Smooth muscle cell of the brain vasculature (primary cell): ENCODE data around the gene ZNF804A.
"Not testable (repeated sequence)": the region's sequence is repeated elsewhere in the genome, so short reads cannot be mapped to it uniquely, and the experiment has no call there.

ENCODE experiments used
- DNase-seq: peaks from one replicate; pipeline ENCODE4 v3.0.0-alpha.2; 2012; ENCODE audit warnings: low read depth, low spot score

Gene ZNF804A

GRCh38 chr2:184815824-184816223 is 217.5 kb downstream of the ZNF804A start:
- DNase-seq: no peak

GRCh38 chr2:184824597-184824996 is 226.3 kb downstream of the ZNF804A start:
- DNase-seq: no peak

- no peak for DNase-seq
Observed at GRCh38 chr2:184830531-184830930, 232.2 kb downstream of the ZNF804A start.

- DNase-seq: no peak
Observed at GRCh38 chr2:184834699-184835397, 236.5 kb downstream of the ZNF804A start.

- DNase-seq: no peak
Observed at GRCh38 chr2:184835398-184835715, 237.0 kb downstream of the ZNF804A start.

GRCh38 chr2:184847331-184847730 is 249.0 kb downstream of the ZNF804A start:
- DNase-seq: no peak

- no peak for DNase-seq
Observed at GRCh38 chr2:184849516-184849915, 251.2 kb downstream of the ZNF804A start.

- no peak for DNase-seq
Observed at GRCh38 chr2:184851576-184851975, 253.2 kb downstream of the ZNF804A start.

- no peak for DNase-seq
Observed at GRCh38 chr2:184859187-184859586, 260.9 kb downstream of the ZNF804A start.

- DNase-seq: no peak
Observed at GRCh38 chr2:184860744-184861143, 262.4 kb downstream of the ZNF804A start.

GRCh38 chr2:184875212-184875611 is 276.9 kb downstream of the ZNF804A start:
- no peak for DNase-seq

GRCh38 chr2:184875911-184876310 is 277.6 kb downstream of the ZNF804A start:
- no peak for DNase-seq

GRCh38 chr2:184877909-184878308 is 279.6 kb downstream of the ZNF804A start:
- no peak for DNase-seq

- DNase-seq: no peak
Observed at GRCh38 chr2:184879671-184880070, 281.3 kb downstream of the ZNF804A start.

- DNase-seq: not testable (repeated sequence)
Observed at GRCh38 chr2:184886585-184886984, 288.3 kb downstream of the ZNF804A start.

GRCh38 chr2:184890311-184890710 is 292.0 kb downstream of the ZNF804A start:
- no peak for DNase-seq

- no peak for DNase-seq
Observed at GRCh38 chr2:184904991-184905390, 306.7 kb downstream of the ZNF804A start.

GRCh38 chr2:184906160-184906559 is 307.8 kb downstream of the ZNF804A start:
- no peak for DNase-seq

- DNase-seq: no peak
Observed at GRCh38 chr2:184906709-184907108, 308.4 kb downstream of the ZNF804A start.

GRCh38 chr2:184908966-184909365 is 310.6 kb downstream of the ZNF804A start:
- DNase-seq: no peak

GRCh38 chr2:184920451-184920965 is 322.2 kb downstream of the ZNF804A start:
- no peak for DNase-seq

- DNase-seq: no peak
Observed at GRCh38 chr2:184921676-184922075, 323.3 kb downstream of the ZNF804A start.

GRCh38 chr2:184923751-184924150 is 325.4 kb downstream of the ZNF804A start:
- DNase-seq: no peak

GRCh38 chr2:184927040-184927439 is 328.7 kb downstream of the ZNF804A start:
- DNase-seq: no peak
